KMS-11 (cell line): Measurements from ENCODE around the gene SAMD10.

Source experiments
- H2AFZ ChIP-seq: fragments of 200-600 bp; sonication (generic); 2 replicates; pipeline ENCODE4 v1.6.1; 2016; ENCODE audit warnings: antibody characterized with exemption, mixed run types, low read depth
- H3K27ac ChIP-seq: fragments of 200-600 bp; sonication (generic); 2 replicates; pipeline ENCODE4 v1.6.1; 2016; ENCODE audit warnings: mild to moderate bottlenecking, mixed run types
- H3K27me3 ChIP-seq: fragments of 200-600 bp; sonication (generic); 2 replicates; pipeline ENCODE4 v1.6.1; 2017; ENCODE audit warnings: mild to moderate bottlenecking, low read depth, mixed run types, moderate library complexity; ENCODE audit not compliant: insufficient read depth
- H3K36me3 ChIP-seq: fragments of 200-600 bp; sonication (generic); 2 replicates; pipeline ENCODE4 v1.6.1; 2017; ENCODE audit warnings: mild to moderate bottlenecking, mixed run types; ENCODE audit not compliant: insufficient read depth
- H3K4me1 ChIP-seq: fragments of 200-600 bp; sonication (generic); 2 replicates; pipeline ENCODE4 v1.6.1; 2016; ENCODE audit warnings: mild to moderate bottlenecking, low read depth, mixed run types; ENCODE audit not compliant: poor library complexity, severe bottlenecking
- H3K4me2 ChIP-seq: fragments of 200-600 bp; sonication (generic); 2 replicates; pipeline ENCODE4 v1.7.0; 2016; ENCODE audit warnings: mild to moderate bottlenecking, mixed run types
- H3K4me3 ChIP-seq: fragments of 200-600 bp; sonication (generic); IDR thresholded peaks from 2 replicates; pipeline ENCODE4 v1.6.1; 2017; ENCODE audit warnings: low read depth, low read length, mixed read lengths; ENCODE audit not compliant: insufficient read depth
- H3K79me2 ChIP-seq: fragments of 200-600 bp; sonication (generic); 2 replicates; pipeline ENCODE4 v1.6.1; 2016; ENCODE audit warnings: low read depth, mixed run types; ENCODE audit not compliant: insufficient read depth
- H3K9ac ChIP-seq: fragments of 200-600 bp; sonication (generic); 2 replicates; pipeline ENCODE4 v1.6.1; 2016; ENCODE audit warnings: mild to moderate bottlenecking, mixed run types
- H4K20me1 ChIP-seq: fragments of 200-600 bp; sonication (generic); 2 replicates; pipeline ENCODE4 v1.6.1; 2016; ENCODE audit warnings: mild to moderate bottlenecking, mixed run types; ENCODE audit not compliant: insufficient read depth
- TF ChIP-seq, protein P1 (sequence below): fragments of 200-600 bp; sonication (generic); conservative IDR thresholded peaks from 2 replicates; pipeline ENCODE4 v1.6.1; 2017; ENCODE audit warnings: low read depth, mild to moderate bottlenecking, antibody characterized with exemption, low read length, moderate library complexity, mixed read lengths

The SAMD10 gene

DNA sequence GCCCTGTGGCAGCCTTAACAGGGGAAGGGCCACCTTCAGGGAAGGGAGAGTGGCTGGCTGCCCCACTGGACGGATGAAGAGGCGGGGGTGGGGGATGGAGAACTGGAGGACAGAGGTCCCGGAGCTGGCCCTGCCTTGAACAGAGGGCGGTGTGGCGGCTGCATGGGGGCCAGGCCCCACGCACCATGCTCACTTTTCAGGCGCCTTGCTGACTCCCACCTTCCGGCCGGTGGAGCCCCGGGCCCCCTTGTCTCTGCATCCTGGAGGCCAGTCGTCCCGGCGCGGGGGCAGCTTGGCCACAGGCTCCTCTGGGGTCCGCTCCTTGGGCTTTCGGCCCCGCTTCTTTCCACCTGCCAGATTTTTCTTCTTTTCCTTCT, 19.8 kb downstream of the SAMD10 start:
- H3K27me3 ChIP-seq: no peaks in the 10 kb centered on the region
- TF ChIP-seq, protein P1, sequence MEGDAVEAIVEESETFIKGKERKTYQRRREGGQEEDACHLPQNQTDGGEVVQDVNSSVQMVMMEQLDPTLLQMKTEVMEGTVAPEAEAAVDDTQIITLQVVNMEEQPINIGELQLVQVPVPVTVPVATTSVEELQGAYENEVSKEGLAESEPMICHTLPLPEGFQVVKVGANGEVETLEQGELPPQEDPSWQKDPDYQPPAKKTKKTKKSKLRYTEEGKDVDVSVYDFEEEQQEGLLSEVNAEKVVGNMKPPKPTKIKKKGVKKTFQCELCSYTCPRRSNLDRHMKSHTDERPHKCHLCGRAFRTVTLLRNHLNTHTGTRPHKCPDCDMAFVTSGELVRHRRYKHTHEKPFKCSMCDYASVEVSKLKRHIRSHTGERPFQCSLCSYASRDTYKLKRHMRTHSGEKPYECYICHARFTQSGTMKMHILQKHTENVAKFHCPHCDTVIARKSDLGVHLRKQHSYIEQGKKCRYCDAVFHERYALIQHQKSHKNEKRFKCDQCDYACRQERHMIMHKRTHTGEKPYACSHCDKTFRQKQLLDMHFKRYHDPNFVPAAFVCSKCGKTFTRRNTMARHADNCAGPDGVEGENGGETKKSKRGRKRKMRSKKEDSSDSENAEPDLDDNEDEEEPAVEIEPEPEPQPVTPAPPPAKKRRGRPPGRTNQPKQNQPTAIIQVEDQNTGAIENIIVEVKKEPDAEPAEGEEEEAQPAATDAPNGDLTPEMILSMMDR: no peak
- H2AFZ ChIP-seq: no peak overlapping the region
- H3K27ac ChIP-seq: no peak overlapping the region
- H3K36me3 ChIP-seq: no peaks in the 10 kb centered on the region; the same call in 1 of the 2 replicates
- H3K4me3 ChIP-seq: no peak overlapping the region
- peaks cover 27% of the 10 kb centered on the region for H3K4me1 ChIP-seq
- no peak overlapping the region for H3K4me2 ChIP-seq
- H3K79me2 ChIP-seq: peaks cover 14% of the 10 kb centered on the region
- H3K9ac ChIP-seq: no peak overlapping the region
- H4K20me1 ChIP-seq: no peaks in the 10 kb centered on the region

DNA sequence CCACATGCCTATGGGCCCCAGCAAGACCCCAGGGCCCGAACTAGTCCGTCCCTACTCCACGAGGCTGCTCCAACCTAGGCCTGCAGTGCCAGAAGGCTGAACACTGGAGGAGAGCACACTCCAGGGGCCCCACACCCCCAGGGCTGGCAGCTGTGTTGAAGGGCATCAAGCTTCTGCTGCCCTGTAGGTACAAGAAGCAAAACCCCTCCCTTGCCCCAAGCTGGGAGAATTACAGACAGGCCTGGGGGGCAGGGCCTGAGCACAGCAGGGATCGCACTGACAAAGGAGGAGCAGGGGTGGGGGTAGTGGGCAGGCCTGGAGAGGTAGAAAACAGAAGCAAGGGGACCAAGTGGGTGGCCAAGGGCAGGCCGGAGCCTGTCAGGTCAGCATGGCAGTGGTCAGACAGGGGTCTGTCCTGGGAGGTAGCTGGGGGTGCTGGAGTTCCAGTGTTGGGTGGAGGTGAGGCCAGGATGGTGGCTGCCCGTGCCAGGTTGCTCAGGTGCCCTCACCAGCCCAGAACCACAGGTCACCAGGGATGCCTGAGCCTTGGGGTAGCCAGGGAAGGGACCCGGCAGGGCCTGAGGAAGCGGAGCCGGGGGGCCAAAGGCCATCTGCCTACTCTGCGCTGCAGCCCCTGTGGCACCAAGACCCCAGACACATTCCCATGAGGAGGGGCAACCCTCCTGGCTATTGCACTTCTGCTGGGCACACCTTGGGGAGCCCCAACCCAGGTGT, 20.3 kb downstream of the SAMD10 start:
- 0 out of 2 replicates have a peak, but pooled peaks cover 2% of the 10 kb centered on the region for H4K20me1 ChIP-seq
- TF ChIP-seq, protein P1: no peak
- H2AFZ ChIP-seq: no peak overlapping the region
- peaks cover 29% of the 10 kb centered on the region for H3K4me1 ChIP-seq
- no peak overlapping the region; the same call in 1 of the 2 replicates for H3K4me2 ChIP-seq
- H3K27me3 ChIP-seq: no peaks in the 10 kb centered on the region
- H3K27ac ChIP-seq: no peak overlapping the region
- no peak overlapping the region for H3K9ac ChIP-seq
- no peaks in the 10 kb centered on the region; the same call in 1 of the 2 replicates for H3K36me3 ChIP-seq
- H3K4me3 ChIP-seq: no peak overlapping the region
- peaks cover 20% of the 10 kb centered on the region for H3K79me2 ChIP-seq

DNA sequence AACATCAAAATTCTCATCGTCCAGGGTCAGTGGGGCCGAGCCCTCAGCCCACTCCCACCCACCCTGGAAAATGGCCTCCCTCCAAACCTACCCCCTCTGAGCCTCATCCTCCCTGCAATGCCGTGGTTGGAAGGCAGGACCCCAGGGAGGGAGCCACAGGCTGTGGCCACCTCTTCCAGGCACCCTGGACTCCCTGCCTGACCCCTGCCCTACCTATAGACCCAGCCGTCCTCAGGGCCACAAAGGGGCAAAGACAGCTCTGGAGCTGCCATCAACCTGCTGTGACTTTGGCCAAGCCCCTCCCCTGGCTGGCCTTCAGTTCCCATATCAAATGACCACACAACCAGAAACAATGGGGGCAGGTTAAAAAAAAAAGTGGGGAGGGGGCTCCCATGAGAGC, 21.0 kb downstream of the SAMD10 start:
- Histone ChIP-seq H3K4me1 (peaks cover 29% of the 10 kb centered on the region), H3K36me3 (no peaks in the 10 kb centered on the region; the same call in 1 of the 2 replicates)

DNA sequence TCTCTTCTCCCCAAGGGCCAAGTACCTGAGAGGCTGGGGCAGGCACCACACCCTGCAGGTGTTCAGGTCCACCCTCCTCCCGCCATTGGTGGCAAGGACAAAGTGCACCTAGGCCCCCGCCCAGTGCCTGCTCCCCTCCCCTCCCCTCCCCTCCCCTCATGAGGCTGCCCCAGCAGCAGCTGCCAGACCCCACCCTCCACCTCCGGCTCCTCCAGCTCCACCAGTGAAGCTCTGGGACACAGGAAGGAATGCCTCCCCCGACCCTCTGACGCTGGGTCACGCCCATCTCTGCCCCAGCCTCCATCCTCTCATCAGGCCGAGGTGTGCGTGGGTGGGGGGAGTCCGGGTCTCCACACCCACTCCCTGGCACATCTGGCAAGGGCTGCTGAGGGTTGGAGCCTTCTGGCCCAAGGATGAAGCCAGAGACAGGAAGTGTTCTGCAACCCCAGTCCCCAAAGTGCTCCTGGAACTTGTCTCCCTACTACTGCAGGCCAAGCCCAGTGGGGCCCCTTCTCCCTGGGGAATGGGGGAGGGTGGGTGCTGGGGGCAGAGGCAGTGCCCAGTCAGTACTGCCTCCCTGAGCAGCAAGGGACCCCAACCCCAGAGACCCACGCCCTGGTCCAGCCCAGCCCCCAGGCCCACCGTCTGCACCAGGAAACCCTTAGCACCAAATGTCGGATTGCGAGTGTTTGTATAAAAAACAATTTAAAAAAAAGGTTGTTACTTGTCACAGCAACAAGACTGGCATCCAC, 21.6 kb downstream of the SAMD10 start:
- peak overlapping the region; percentile 63; the same call in 1 of the 2 replicates for H2AFZ ChIP-seq
- peaks cover 33% of the 10 kb centered on the region for H3K79me2 ChIP-seq
- no peaks in the 10 kb centered on the region; the same call in 1 of the 2 replicates for H3K36me3 ChIP-seq
- peaks cover 34% of the 10 kb centered on the region for H3K4me1 ChIP-seq
- TF ChIP-seq, protein P1: no peak
- H3K27me3 ChIP-seq: no peaks in the 10 kb centered on the region
- H3K27ac ChIP-seq: peak overlapping the region; percentile 80
- peak overlapping the region; percentile 100 for H3K4me2 ChIP-seq
- H4K20me1 ChIP-seq: 0 out of 2 replicates have a peak, but pooled peaks cover 5% of the 10 kb centered on the region
- H3K4me3 ChIP-seq: no peak overlapping the region
- H3K9ac ChIP-seq: peak overlapping the region; percentile 69; the same call in 1 of the 2 replicates

More for the DNA sequence above, 21.0 kb downstream of the SAMD10 start:
- TF ChIP-seq, protein P1: no peak
- H2AFZ ChIP-seq: no peak overlapping the region
- H3K27me3 ChIP-seq: no peaks in the 10 kb centered on the region
- peaks cover 27% of the 10 kb centered on the region for H3K79me2 ChIP-seq
- H3K4me3 ChIP-seq: no peak overlapping the region
- H3K27ac ChIP-seq: peak overlapping the region; percentile 80; the same call in 1 of the 2 replicates
- no peak overlapping the region for H3K9ac ChIP-seq
- peak overlapping the region; percentile 100; the same call in 1 of the 2 replicates for H3K4me2 ChIP-seq
- H4K20me1 ChIP-seq: 0 out of 2 replicates have a peak, but pooled peaks cover 5% of the 10 kb centered on the region
